HG03521 (cell line): ENCODE measurements around the gene C10orf71.
A peak's percentile ranks its signal among the peaks of the same experiment; 100 is the strongest.

ENCODE experiments used
- ATAC-seq: cut with Tn5 transposase; IDR thresholded peaks from one replicate; pipeline ENCODE4 v1.9.1; 2021; ENCODE audit warnings: mild to moderate bottlenecking, moderate library complexity; ENCODE audit not compliant: unreplicated experiment

The C10orf71 gene

GRCh38 chr10:49359349-49360270 is 60.6 kb downstream of the C10orf71 start:
- no peak for ATAC-seq

- ATAC-seq: no peak
These were observed 61.6 kb downstream of the C10orf71 start for GRCh38 chr10:49360271-49361177.

- ATAC-seq: no peak
These were observed 62.2 kb downstream of the C10orf71 start for GRCh38 chr10:49361178-49361554.

- ATAC-seq: no peak
These were observed 63.0 kb downstream of the C10orf71 start for GRCh38 chr10:49361735-49362568.

- peak; percentile 87 for ATAC-seq
These were observed 63.8 kb downstream of the C10orf71 start for GRCh38 chr10:49362596-49363260.

- no peak for ATAC-seq
These were observed 64.5 kb downstream of the C10orf71 start for GRCh38 chr10:49363309-49364031.

- ATAC-seq: no peak
These were observed 65.1 kb downstream of the C10orf71 start for GRCh38 chr10:49364051-49364450.

GRCh38 chr10:49364747-49365146 is 65.8 kb downstream of the C10orf71 start:
- ATAC-seq: no peak

- no peak for ATAC-seq
These were observed 66.3 kb downstream of the C10orf71 start for GRCh38 chr10:49365275-49365674.

GRCh38 chr10:49365675-49366415 is 66.9 kb downstream of the C10orf71 start:
- no peak for ATAC-seq

GRCh38 chr10:49366460-49366859 is 67.5 kb downstream of the C10orf71 start:
- ATAC-seq: no peak

- ATAC-seq: no peak
These were observed 68.6 kb downstream of the C10orf71 start for GRCh38 chr10:49367600-49367999.

- no peak for ATAC-seq
These were observed 69.3 kb downstream of the C10orf71 start for GRCh38 chr10:49368256-49368655.

GRCh38 chr10:49369216-49370162 is 70.5 kb downstream of the C10orf71 start:
- no peak for ATAC-seq

- ATAC-seq: no peak
These were observed 71.5 kb downstream of the C10orf71 start for GRCh38 chr10:49370326-49371100.

GRCh38 chr10:49371967-49372366 is 73.0 kb downstream of the C10orf71 start:
- no peak for ATAC-seq

GRCh38 chr10:49373361-49373760 is 74.4 kb downstream of the C10orf71 start:
- ATAC-seq: no peak
